Activated CD4-positive, CD25-positive, alpha-beta regulatory T cell treated with anti-CD3 and anti-CD28 coated beads, Interleukin-2, amount 50 U/mL, for 16 hours (primary cell): ENCODE data around the gene CHAD.
"Not testable (repeated sequence)": the region's sequence is repeated elsewhere in the genome, so short reads cannot be mapped to it uniquely, and the experiment has no call there.

ENCODE experiments used
- DNase-seq: peaks from one replicate; pipeline ENCODE4 v3.0.0-alpha.2; 2020; ENCODE audit warnings: low read depth, low spot score

Gene CHAD

GRCh38 chr17:50426814-50427787, 41.6 kb downstream of the CHAD start:
- no peak for DNase-seq

GRCh38 chr17:50426472-50426782, 42.3 kb downstream of the CHAD start:
- DNase-seq: no peak

- DNase-seq: peak; percentile 49
Measured at GRCh38 chr17:50425682-50426471, 42.8 kb downstream of the CHAD start, which contains the start of gene ACSF2. Gene ACSF2, plus strand, starts transcription at chr17:50426218. Its CDS starts 44 bp downstream, at chr17:50426262.

- no peak for DNase-seq
Measured at GRCh38 chr17:50424996-50425681, 43.5 kb downstream of the CHAD start.

GRCh38 chr17:50424246-50424995, 44.3 kb downstream of the CHAD start:
- DNase-seq: no peak

- no peak for DNase-seq
Measured at GRCh38 chr17:50423553-50424159, 45.0 kb downstream of the CHAD start.

GRCh38 chr17:50422738-50423137, 45.9 kb downstream of the CHAD start:
- DNase-seq: no peak

GRCh38 chr17:50421308-50422051, 47.2 kb downstream of the CHAD start:
- no peak for DNase-seq

- DNase-seq: no peak
Measured at GRCh38 chr17:50420419-50421112, 48.1 kb downstream of the CHAD start.

GRCh38 chr17:50419577-50419976, 49.1 kb downstream of the CHAD start:
- DNase-seq: not testable (repeated sequence)

- DNase-seq: no peak
Measured at GRCh38 chr17:50414808-50415207, 53.9 kb downstream of the CHAD start.
